Lower lobe of right lung (tissue), 2 donors: ENCODE data around the gene DLX5. TPM values are rescaled to one million over a fixed set of nuclear protein-coding genes. Genes with fewer than 3 reads are reported as not detected.
"Not testable (repeated sequence)": the region's sequence is repeated elsewhere in the genome, so short reads cannot be mapped to it uniquely, and the experiment has no call there.

Experiments used
- ATAC-seq, 2 donors: fragments of 200-7000 bp; cut with Tn5 transposase; one replicate each; pipeline ENCODE4 v1.9.1; 2020 to 2022; ENCODE audit warnings: mild to moderate bottlenecking in 2 of 2, moderate library complexity in 2 of 2
- DNase-seq: peaks from one replicate; pipeline ENCODE4 v3.0.0-alpha.2; 2020
- H3K27ac ChIP-seq: fragments of 200-600 bp; one replicate; pipeline ENCODE4 v1.8.0; 2022
- H3K27me3 ChIP-seq: fragments of 200-600 bp; one replicate; pipeline ENCODE4 v1.8.0; 2022; ENCODE audit warnings: low read depth
- H3K36me3 ChIP-seq: fragments of 200-600 bp; one replicate; pipeline ENCODE4 v1.8.0; 2022; ENCODE audit warnings: mild to moderate bottlenecking
- H3K4me1 ChIP-seq: fragments of 200-600 bp; one replicate; pipeline ENCODE4 v1.8.0; 2022
- H3K4me3 ChIP-seq: fragments of 200-600 bp; one replicate; pipeline ENCODE4 v1.8.0; 2022; ENCODE audit warnings: mild to moderate bottlenecking
- H3K9me3 ChIP-seq: fragments of 200-600 bp; one replicate; pipeline ENCODE4 v1.8.0; 2022
- intact Hi-C: fragments of 100-400 bp; cut with DNase I; formaldehyde crosslinking; loops from one replicate; pipeline ENCODE4 v1.11.0; 2022
- total RNA-seq: library from RNA; stranded (reverse); fragmentation: NEBNext Ultra II Directional; extraction: Animal tissue kit (Norgen Biotek cat#: 25700); gene quantifications from one replicate; pipeline ENCODE4 v1.2.1, GENCODE V29; 2021
- TF ChIP-seq, protein P1 (sequence below): fragments of 200-600 bp; IDR thresholded peaks from one replicate; pipeline ENCODE4 v1.8.0; 2022; ENCODE audit warnings: antibody characterized with exemption, mild to moderate bottlenecking
- donor health status: DM: no; HTN: yes; CAD: no; lungs with severe emphysema.

DLX5 gene
- total RNA-seq, 1 donor from 2014 or later = not detected

DNA sequence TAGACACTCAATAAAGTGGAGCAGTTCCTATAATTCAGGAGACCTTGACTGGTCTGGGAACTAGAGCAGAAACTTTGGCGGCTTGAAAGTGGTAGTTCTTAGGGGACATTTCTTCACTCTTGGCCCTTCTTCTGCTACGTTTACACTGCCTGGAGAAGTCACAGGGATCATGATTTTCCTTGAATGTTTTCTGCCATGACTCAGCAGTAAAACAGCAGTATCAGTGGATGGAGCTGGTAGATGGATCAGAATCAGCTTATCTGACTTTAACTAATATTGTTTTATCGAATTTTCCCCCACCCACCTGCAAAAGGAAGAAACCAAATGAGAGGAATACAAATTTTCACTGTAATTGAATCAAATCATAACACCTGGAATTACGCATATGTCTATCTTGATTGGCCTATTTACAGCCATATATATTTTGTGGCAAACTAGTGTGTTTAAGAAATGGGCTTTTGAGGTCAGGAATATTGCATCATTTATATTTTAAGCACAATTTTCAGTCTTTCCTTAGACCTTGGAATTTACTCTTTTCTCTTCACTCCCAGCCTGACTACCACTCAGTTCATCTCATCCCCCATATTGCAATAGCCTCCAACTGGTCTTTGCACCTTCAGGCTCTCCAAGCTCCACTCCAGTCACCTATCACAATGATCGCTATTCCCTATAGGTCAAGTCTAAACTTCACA lies 14.9 kb upstream of the DLX5 start:
- Histone ChIP-seq H3K4me1 (no peaks in the 10 kb centered on the region), H3K36me3 (no peaks in the 10 kb centered on the region), H3K27ac (no peak overlapping the region), H3K9me3 (no peaks in the 10 kb centered on the region), H3K27me3 (peaks cover 15% of the 10 kb centered on the region), H3K4me3 (no peak overlapping the region)
- DNase-seq = no peak
- no peak for ATAC-seq
- TF ChIP-seq, protein P1, sequence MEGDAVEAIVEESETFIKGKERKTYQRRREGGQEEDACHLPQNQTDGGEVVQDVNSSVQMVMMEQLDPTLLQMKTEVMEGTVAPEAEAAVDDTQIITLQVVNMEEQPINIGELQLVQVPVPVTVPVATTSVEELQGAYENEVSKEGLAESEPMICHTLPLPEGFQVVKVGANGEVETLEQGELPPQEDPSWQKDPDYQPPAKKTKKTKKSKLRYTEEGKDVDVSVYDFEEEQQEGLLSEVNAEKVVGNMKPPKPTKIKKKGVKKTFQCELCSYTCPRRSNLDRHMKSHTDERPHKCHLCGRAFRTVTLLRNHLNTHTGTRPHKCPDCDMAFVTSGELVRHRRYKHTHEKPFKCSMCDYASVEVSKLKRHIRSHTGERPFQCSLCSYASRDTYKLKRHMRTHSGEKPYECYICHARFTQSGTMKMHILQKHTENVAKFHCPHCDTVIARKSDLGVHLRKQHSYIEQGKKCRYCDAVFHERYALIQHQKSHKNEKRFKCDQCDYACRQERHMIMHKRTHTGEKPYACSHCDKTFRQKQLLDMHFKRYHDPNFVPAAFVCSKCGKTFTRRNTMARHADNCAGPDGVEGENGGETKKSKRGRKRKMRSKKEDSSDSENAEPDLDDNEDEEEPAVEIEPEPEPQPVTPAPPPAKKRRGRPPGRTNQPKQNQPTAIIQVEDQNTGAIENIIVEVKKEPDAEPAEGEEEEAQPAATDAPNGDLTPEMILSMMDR = no peak
- intact Hi-C loops = no loop called here

DNA sequence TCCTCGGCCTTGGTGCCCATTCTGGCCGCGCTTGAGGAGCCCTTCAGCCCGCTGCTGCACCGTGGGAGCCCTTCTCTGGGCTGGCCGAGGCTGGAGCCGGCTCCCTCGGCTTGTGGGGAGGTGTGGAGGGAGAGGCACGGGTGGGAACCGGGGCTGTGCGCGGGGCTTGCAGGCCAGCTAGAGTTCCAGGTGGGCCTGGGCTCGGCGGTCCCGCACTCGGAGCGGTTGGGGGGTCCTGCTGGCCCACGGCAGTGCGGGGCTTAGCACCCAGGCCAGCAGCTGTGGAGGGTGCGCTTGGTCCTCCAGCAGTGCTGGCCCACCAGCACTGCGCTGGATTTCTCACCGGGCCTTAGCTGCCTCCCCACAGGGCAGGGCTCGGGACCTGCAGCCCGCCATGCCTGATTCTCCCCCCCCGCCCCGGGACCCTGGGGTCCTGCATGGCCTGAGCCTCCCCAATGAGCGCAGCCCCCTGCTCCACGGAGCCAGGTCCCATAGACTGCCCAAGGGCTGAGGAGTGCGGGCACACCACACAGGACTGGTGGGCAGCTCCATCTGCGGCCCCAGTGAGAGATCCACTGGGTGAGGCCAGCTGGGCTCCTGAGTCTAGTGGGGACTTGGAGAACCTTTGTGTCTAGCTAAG lies 9.7 kb upstream of the DLX5 start:
- H3K36me3 ChIP-seq, H3K27ac ChIP-seq, DNase-seq, intact Hi-C loops, H3K4me3 ChIP-seq, H3K4me1 ChIP-seq, H3K9me3 ChIP-seq: not testable (repeated sequence)
- peak in 1 of 2 donors; percentile 54 for ATAC-seq
- H3K27me3 ChIP-seq = peaks cover 15% of the 10 kb centered on the region

DNA sequence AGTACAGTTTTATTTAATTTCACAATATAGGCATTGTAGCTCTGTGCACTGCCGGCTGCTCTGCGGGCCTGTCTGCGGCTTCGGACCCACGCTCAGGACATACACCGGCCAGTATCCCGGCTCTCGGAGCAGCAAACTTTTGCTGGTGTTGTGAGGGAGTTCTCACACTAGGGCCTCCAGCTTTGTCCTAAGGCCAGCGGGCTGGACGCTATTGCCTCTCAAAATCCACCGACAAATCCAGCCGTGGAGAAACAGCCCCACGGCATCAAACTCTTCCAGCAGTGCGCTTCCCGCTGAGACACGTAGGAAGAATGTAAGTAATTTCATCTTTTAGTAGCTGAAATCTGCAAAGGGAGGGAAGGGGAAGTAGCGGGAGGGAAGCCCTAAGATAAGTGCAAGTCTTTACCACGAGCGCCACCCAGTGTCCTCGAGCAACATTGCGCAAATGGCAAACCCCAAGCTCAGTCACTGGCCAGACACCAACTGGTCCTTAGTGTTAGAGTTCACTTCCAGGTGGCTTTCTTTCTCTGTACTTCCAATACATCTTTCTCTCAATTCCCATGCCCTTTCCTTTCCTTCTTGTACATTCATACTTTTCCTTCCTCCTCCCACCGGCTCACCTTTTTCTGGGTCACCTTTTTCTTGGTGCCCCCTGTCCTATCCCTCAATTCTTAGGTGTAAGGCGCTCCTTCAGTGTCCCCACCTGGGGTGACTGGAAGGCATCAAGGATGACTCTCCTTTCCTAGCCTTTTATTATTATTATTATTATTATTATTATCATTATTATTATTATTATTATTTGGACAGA lies 3.0 kb upstream of the DLX5 start:
- peak overlapping the region; percentile 48 for H3K4me3 ChIP-seq
- peaks cover 70% of the 10 kb centered on the region for H3K27me3 ChIP-seq
- intact Hi-C loops = no loop called here
- no peak overlapping the region for H3K27ac ChIP-seq
- ATAC-seq (peak; percentile 89 to 92), DNase-seq (peak; percentile 73)
- peaks cover 23% of the 10 kb centered on the region for H3K4me1 ChIP-seq
- TF ChIP-seq, protein P1 = peak; percentile 87
- no peaks in the 10 kb centered on the region for H3K36me3 ChIP-seq
- H3K9me3 ChIP-seq = no peaks in the 10 kb centered on the region

DNA sequence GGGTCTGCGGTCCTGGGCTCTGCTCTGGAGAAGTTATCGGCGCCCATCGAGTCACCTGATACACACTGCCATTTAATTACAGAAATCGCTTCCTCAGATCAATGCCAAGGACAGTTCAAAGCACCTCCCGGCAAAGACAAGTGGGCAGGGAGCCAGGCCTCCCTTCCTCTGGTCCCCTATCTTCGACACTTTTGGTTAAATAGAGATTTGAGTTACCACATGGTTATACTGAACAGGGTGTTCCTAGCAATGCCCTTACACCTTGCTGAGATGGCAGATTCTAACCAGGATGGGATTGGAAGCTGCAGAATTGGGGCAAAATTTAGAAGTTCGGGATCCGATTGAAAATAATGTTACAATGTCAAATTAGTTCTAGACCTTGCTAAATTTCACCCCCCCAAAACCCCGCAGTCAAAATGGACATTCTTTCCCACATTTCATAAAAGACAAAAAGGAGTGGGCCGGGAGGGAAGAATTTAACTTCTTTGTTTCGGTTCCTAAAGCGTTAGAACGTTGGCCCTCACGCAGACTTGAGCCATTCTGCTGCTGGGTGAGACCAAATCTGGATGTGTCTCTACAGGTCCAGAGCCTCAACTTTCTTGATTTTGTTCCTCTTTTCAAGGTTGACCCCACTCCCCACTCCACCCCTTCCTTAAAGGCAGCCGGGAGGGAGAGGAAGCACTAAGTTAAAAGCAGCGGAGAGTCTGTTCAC lies 2.2 kb upstream of the DLX5 start:
- peaks cover 23% of the 10 kb centered on the region for H3K4me1 ChIP-seq
- H3K4me3 ChIP-seq = peak overlapping the region; percentile 48
- no peak for DNase-seq
- no peak overlapping the region for H3K27ac ChIP-seq
- TF ChIP-seq, protein P1 = no peak
- peak; percentile 34 to 57 for ATAC-seq
- H3K27me3 ChIP-seq = peaks cover 77% of the 10 kb centered on the region
- no peaks in the 10 kb centered on the region for H3K9me3 ChIP-seq
- no peaks in the 10 kb centered on the region for H3K36me3 ChIP-seq
- intact Hi-C loops = no loop called here

DNA sequence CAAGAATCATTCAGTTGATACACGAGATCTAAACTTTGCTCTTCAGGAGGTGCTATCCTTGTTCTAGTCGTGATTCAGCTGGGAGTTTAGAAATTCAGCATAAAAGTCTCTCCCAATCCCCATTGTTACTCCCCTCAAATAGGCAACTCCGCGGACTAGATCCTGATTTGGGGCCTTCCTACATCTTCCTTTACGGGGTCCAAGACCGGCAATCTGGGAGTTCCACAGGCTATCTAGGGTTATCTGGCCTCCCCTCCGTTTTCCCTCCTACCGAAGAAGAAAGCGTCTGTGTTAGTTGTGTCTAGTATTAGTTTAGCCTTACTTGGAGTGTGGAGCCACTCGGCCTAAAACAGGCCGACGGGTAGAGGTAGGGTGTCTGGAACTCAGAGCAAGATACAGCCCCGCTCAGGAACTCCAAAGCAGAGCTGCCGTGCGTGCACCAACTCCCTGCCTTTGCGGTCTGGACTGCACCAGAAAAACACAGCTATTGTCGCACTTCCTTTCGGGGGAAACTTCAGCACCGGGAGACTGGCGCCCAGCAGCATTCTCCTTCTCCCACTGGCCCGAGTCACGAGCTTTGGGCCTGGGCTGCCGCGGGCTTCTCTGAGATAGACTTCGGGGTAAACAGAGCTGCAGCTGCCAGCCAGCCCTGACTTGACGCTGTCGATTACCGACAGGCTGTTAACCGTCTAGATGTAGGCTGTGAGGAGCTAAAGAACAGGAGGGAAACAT lies 1.5 kb upstream of the DLX5 start:
- H3K36me3 ChIP-seq = no peaks in the 10 kb centered on the region
- no peaks in the 10 kb centered on the region for H3K9me3 ChIP-seq
- H3K4me3 ChIP-seq = peak overlapping the region; percentile 48
- TF ChIP-seq, protein P1 = no peak
- peaks cover 78% of the 10 kb centered on the region for H3K27me3 ChIP-seq
- H3K4me1 ChIP-seq = peaks cover 24% of the 10 kb centered on the region
- ATAC-seq = peak in 1 of 2 donors; percentile 21
- H3K27ac ChIP-seq = no peak overlapping the region
- DNase-seq = no peak
- intact Hi-C loops = no loop called here
